ENCODE measurements around the gene CDH13.

DNA sequence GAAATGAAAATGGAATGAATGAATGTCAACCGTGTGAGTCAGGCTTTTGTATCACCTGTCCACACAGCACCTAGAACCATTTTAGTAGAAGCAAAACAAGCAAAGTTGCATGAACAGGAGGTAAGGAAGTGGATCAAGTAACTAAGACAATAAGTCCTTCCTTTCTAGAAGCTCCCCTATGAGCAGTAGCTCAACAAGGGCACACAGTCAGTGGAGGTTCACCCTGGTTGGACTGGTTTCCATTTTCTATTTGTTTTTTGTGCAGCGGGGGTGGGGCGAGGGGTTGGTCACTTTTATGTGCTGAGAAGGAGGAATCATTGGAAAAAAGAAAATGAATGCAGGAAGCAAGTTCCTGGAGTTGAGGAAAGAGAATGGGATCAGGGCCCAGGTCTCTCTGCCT lies 1177.0 kb downstream of the CDH13 start:
- TF ChIP-seq ZNF629 (tag by site-specific recombination; IDR thresholded peaks at IDR 0.05) (no peak), ZFP41 (tag by site-specific recombination; IDR thresholded peaks at IDR 0.05; ENCODE audit: borderline replicate concordance) (no peak), ZNF174 (tag by site-specific recombination; IDR thresholded peaks at IDR 0.05) (no peak), ZNF707 (tag by site-specific recombination; IDR thresholded peaks at IDR 0.05) (no peak), ZNF16 (tag by site-specific recombination; IDR thresholded peaks at IDR 0.05; ENCODE audit: low read depth) (no peak), ZBTB7A (tag by site-specific recombination; IDR thresholded peaks at IDR 0.05; ENCODE audit: low read depth) (no peak)
- TF ChIP-seq, protein P1, sequence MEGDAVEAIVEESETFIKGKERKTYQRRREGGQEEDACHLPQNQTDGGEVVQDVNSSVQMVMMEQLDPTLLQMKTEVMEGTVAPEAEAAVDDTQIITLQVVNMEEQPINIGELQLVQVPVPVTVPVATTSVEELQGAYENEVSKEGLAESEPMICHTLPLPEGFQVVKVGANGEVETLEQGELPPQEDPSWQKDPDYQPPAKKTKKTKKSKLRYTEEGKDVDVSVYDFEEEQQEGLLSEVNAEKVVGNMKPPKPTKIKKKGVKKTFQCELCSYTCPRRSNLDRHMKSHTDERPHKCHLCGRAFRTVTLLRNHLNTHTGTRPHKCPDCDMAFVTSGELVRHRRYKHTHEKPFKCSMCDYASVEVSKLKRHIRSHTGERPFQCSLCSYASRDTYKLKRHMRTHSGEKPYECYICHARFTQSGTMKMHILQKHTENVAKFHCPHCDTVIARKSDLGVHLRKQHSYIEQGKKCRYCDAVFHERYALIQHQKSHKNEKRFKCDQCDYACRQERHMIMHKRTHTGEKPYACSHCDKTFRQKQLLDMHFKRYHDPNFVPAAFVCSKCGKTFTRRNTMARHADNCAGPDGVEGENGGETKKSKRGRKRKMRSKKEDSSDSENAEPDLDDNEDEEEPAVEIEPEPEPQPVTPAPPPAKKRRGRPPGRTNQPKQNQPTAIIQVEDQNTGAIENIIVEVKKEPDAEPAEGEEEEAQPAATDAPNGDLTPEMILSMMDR (tag by site-specific recombination; IDR thresholded peaks at IDR 0.05) = no peak

Data from HEK293 (cell line).